ENCODE results near the gene BCAN.

BCAN gene

GRCh38 chr1:156662005-156662799 is 20.3 kb downstream of the BCAN start:
- DNase-seq: no peak

GRCh38 chr1:156662800-156663055 is 20.8 kb downstream of the BCAN start:
- DNase-seq: no peak

- DNase-seq: no peak
Measured at GRCh38 chr1:156663178-156663577, 21.3 kb downstream of the BCAN start.

- DNase-seq: no peak
Measured at GRCh38 chr1:156664046-156664766, 22.3 kb downstream of the BCAN start.

GRCh38 chr1:156664767-156665411 is 23.0 kb downstream of the BCAN start:
- DNase-seq: no peak

GRCh38 chr1:156665539-156665938 is 23.6 kb downstream of the BCAN start:
- DNase-seq: no peak

GRCh38 chr1:156666862-156667609 is 25.1 kb downstream of the BCAN start:
- DNase-seq: no peak

- no peak for DNase-seq
Measured at GRCh38 chr1:156667610-156667967, 25.7 kb downstream of the BCAN start.

GRCh38 chr1:156667968-156668709 is 26.2 kb downstream of the BCAN start:
- DNase-seq: no peak

GRCh38 chr1:156668801-156669637 is 27.1 kb downstream of the BCAN start:
- DNase-seq: no peak

GRCh38 chr1:156669794-156670193 is 27.9 kb downstream of the BCAN start:
- no peak for DNase-seq

GRCh38 chr1:156670359-156670758 is 28.4 kb downstream of the BCAN start:
- DNase-seq: no peak

- no peak for DNase-seq
Measured at GRCh38 chr1:156670791-156671190, 28.9 kb downstream of the BCAN start.

GRCh38 chr1:156671804-156672203 is 29.9 kb downstream of the BCAN start:
- DNase-seq: no peak

- no peak for DNase-seq
Measured at GRCh38 chr1:156673387-156674121, 31.6 kb downstream of the BCAN start.

- no peak for DNase-seq
Measured at GRCh38 chr1:156675210-156676113, 33.5 kb downstream of the BCAN start.

- no peak for DNase-seq
Measured at GRCh38 chr1:156676114-156676819, 34.4 kb downstream of the BCAN start.

GRCh38 chr1:156676820-156677615 is 35.1 kb downstream of the BCAN start, which contains the start of gene NES:
Gene NES (minus strand): TSS chr1:156677407. CDS start chr1:156677264, 143 bp downstream.
- DNase-seq: no peak

Measured in activated naive CD4-positive, alpha-beta T cell treated with Interleukin-2 at 50 U/mL for 16 hours (primary cell).